Frontal cortex (tissue), 4 donors: ENCODE data around the gene LNPEP. TPM values are rescaled to one million over a fixed set of nuclear protein-coding genes. Genes with fewer than 3 reads are reported as not detected.

Experiments used
- DNase-seq, 2 donors: peaks; one replicate each; pipeline ENCODE4 v3.0.0; 2012; ENCODE audit warnings: low spot score in 2 of 2
- FAIRE-seq: peaks from 2 replicates; lab custom pipeline; 2012; peaks lifted over from hg19 to GRCh38; lab: Jason Lieb, UNC
- total RNA-seq: library from RNA; depleted of rRNA; stranded (reverse); fragments of >200 nt; gene quantifications from one replicate; pipeline ENCODE4 v1.2.3, GENCODE V29; 2014
- donor health status: control.
- donor health status: control.
- donor health status: control.

The LNPEP gene
- total RNA-seq, 1 donor from 2014 or later, result 49.7 TPM

DNA sequence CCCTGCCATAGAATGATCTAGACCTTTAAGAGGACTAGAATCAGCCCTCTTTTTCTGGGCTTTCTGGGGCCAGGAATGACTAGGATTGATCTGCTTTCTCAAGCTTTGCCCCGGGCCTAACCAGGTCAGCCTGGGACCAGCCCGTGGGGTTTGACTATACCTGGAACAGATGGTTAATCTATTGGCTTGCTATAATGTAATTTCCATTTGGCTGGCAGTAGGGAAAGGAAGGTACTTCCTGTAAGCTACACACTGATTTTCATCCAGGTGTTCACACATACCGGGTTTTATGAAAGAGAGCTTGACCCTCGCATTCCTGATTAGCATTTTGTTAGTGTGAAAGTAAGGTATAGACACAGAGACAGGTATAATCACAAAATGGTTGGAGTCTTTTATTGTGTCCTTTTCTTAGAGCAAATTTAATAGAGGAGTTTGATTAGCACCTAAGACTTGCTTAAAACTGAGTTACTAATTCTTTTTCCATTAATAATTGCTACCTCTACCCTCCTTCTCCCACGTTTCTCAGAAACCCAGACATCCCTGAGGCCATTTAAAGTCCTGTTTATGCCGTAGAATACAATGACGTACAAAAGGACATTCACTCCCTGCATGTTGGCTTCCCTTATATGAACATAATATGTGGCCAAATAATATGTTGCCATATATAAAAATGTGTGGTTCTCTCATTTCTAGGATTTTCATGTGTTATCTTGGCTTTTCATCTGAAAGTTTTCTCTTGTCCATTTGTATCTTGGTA is 17.3 kb downstream of the LNPEP start:
- no peak for DNase-seq
- FAIRE-seq, result no peak

DNA sequence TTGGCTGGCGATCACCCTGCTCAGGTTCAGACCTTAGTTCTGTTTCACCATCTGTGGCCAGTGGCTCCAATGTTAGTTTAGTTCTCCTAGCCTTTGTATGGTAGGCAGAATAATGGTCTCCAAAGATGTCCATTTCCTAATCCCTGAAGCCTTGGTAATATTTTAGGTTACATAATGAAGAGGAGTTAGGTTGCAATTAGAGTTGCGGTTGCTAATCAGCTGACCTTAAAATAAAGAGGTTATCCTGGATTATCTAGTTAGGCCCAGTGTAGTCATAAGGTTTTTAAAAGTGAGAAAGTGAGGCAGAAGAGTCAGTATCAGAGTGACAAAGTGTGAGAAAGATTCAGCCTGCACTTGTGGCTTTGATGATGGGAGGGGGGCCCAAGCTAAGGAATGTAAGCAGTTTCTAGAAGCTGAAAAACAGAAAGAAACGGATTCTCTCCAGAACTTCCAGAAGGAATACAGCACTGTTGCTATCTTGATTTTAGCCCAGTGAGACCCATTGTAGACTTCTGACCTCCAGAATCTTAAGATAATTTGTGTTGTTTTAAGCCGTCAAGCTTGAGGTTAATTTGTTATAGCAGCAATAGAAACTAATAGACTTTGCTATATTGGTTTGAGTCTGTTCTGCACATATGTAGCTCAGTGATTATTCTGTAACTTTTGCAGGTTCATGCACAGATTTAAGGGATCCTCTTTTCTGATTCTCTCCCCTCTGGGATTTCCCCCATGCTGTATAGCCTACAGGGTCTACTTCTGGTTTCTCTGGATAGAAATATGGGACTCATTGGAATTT is 21.6 kb downstream of the LNPEP start:
- DNase-seq (no peak), FAIRE-seq (no peak)

DNA sequence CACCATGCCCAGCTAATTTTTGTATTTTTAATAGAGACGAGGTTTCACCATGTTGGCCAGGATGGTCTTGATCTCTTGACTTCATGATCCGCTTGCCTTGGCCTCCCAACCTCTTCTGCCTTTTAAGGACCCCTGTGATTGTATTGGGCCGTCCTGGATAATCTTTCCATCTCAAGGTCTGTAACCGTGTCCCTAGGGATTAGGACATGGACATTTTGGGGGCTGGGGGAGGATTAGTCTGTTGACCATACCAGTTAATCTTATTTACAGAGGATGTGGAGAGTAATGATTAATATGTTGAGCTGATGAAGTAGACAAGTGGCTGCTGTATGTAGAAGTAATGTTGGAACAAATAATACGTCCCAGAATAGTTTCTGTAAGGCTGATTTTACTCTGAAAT is 23.1 kb downstream of the LNPEP start:
- DNase-seq (no peak), FAIRE-seq (no peak)

DNA sequence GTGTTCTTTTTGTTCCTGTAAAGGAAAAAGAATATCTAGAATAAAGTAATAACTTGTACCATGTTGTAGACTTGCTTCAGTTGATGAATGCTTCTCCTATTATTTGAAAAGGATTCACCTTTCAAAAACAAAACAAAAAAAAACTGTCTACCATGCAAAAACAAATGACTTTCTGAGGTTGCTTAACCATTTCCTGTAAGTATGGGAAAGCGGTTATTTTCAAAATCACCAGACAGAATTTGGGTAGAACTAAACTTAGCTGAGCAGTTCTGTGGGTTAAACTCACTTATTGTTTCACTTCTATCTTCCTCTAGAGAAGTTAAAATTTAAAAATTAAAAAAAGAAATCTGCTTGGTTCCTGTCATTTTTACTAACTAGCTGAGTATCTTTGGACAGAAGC is 25.2 kb downstream of the LNPEP start:
- no peak for DNase-seq
- FAIRE-seq, result no peak

DNA sequence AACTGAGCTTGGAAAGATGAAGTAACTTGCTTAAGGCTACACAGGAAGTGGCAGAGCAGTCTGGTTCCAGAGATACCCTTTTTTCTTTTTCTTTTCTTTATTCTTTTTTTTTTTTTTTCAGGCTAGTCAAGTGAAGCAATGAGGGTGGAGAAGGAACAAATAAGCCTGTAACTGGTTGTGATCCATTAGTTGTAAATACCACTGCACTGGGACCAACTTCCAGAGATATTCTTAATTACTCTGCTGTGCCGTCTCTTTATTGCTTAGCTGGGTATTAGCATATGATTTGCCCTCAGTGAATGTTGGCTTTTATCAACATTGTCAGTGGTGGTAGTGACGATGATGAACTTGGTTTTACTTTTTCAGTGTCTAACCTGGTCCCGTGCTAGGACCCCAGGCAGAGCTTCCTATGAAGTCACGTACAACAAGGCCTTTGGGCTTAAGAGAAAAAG is 26.7 kb downstream of the LNPEP start:
- DNase-seq, result no peak
- FAIRE-seq, result no peak

DNA sequence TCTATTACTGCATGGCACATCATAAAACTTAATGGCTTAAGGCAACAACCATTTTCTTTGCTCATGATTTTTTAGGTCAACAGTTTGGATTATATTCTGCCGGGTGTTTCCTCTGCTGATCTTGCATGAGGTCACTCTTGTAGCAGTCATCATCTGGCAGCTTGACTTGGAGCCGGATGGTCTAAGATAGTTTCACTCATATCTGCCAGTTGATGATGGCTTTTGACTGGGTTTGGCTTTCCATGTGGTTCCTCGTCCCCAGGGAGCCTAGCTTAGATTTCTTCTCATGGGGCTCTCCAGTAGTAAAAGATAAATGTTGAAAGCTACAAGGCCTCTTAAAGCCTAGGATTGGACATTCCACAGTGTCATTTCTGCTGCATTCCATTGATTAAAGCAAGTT is 27.4 kb downstream of the LNPEP start:
- DNase-seq, result peak in 1 of 2 donors; percentile 9
- FAIRE-seq, result no peak

DNA sequence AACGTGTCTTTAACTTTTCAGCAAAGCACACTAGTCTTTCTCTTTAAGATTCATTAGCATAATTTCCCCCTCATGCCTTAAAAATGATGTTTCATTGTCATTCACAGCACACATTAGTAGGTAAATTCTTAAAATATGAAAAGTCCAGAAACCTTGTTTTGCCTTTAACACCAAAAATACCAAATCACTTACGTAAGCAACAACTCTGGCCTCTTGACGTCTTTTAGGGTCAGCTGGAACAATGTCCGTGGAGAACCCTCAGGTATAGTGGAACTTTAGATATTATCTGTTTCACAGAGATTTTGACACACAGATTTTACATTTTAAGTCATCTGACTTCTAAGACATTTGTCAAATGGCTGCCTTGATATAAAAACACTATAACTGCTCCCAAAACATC is 30.9 kb downstream of the LNPEP start:
- no peak for FAIRE-seq

DNA sequence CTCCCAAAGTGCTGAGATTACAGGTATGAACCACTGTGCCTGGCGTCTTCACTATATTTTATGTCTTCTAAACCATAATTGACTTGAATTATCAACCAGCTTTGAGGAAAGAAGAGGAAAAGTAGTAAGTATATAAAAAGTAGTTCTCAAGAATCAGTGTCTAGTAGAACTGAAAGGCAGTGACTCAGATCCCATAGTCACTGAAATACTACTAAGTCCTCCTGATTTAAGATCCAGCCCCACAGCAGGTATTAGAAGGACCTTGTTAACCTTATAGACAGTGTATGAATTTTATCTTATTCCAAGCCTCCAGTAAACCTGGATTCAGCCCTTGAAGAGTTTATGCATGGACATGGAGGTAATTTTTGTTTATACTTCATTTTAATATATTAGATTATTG is 31.5 kb downstream of the LNPEP start:
- no peak for FAIRE-seq
- no peak for DNase-seq

More for the DNA sequence above, 30.9 kb downstream of the LNPEP start:
- DNase-seq, result no peak

DNA sequence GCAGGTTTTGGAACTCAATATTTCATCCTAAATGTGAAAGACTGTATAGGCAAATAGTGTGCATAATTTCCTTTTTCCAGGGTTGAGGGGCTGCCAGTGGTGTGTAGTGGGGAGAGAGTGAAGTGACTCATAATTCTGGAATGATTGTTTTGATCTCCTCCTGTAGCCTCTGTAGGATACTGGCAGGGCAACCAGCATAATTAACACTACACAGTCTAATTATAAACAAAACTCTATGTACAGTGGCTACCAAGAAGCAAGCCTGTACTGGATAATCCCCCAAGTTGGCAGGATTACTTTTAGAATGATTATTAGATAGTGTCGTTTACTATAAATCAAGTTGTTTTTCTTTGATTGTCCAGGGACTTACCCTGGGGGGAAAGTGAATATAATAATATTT is 32.2 kb downstream of the LNPEP start:
- FAIRE-seq, result no peak

DNA sequence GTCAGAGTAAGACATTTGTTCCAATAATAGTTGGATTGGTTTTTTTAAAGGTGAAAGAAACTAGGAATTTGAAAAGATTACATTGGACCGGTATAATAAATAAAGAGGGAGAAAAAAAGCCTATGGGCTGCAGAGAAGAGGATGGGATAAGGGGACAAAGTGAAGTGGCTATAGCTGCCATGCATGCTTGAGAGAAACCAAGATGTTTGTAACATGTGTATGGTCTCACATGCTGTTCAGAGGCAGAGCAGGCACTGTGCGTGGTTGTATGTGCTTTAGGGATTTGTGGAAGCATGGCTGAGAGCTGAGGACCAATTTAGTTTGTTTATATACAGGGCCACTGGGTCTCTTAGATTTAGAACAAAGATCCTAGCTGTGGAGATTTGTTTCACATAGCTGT is 32.7 kb downstream of the LNPEP start:
- FAIRE-seq (no peak), DNase-seq (no peak)

More for the DNA sequence above, 32.2 kb downstream of the LNPEP start:
- no peak for DNase-seq

DNA sequence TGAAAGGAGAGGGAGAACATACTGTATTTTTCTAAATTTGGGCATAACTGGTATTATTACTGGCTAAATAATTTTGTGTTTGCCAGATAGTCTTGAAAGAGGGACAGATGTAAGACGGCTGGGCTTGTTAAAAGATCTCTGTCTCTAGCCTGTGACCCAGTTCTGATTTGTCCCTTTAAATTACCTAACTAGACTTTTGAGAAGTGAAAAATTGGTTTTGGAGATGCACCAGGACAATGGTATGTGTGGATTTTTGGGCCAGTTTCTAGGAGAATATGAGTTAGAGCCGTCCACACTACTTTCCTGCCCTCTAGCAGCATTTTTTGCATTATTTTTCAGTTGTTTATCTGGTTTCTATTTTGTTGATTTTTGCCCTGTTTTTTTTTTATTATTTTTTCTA is 33.5 kb downstream of the LNPEP start:
- FAIRE-seq (no peak), DNase-seq (no peak)

DNA sequence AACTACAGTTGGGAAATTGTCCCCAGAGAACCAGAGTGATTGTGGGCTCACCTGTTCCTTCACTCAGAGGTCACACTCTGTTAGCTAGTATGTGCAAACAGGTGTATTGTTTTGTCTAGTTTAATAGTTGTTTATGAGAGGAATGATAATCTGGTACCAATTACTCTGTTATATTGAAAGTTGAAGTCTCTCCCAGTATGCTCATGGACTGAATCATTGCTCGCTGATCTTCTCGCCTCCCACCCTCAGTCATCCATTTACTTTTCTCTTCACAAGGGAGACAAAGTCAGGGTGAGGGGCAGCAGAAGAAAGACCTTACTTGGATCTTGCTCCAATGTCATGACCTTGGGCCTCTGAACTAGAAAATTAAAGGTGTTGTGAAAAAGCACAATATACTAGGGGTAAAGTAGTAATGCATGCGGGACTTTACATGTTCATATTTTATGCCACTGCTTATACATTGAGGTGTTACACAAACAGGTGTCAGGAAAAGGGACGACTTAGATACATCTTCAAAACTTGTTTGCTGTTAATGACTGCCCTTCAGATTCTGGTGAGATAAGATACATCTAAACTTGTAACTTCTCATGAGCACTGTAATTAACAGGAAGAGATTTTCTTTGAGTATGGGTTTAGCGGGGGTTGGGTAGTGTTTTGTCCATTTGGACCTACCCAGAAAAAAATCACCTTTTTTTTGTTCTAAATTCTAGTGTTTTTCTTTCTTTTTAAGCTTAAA is 36.9 kb downstream of the LNPEP start:
- DNase-seq (no peak), FAIRE-seq (no peak)

DNA sequence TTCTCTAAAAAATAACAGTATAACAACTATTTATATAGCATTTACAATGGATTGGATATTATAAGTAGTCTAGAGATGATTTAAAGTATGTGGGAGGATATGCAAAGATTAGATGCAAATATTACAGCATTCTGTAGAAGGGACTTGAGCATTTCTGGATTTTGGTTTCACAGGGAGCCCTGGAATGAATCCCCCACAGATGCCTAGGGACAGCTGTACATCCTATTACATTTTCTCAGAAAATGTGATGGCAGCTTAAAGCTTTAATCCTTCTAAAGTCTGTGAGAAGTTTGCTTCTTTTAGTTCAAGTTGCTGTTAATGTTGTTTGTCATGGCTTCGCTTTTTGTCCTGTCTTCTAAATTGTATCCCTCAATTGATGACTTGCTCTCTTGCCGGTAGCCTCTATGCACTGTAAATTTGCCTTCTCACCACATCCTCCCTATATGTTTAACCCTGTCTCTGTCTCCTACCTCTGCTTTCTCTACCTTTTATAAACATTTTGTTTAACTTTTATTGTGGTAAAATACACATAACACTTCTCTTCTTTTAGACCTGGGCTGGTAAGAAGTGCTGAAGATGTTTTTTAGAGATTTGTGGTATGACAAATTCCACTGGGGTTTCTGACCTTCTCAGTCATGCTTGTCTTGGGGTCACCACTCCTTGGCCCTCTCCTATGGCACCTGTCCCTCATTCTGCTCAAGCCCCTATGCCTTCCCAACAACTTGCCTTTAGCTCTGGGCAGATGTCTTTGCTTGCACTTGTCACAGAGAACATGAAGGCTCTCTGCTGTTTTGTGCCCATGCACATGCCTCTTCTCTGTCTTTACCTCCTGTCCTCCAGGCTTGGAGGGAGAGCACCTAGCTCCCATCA is 37.9 kb downstream of the LNPEP start:
- DNase-seq, result no peak
- FAIRE-seq, result no peak

DNA sequence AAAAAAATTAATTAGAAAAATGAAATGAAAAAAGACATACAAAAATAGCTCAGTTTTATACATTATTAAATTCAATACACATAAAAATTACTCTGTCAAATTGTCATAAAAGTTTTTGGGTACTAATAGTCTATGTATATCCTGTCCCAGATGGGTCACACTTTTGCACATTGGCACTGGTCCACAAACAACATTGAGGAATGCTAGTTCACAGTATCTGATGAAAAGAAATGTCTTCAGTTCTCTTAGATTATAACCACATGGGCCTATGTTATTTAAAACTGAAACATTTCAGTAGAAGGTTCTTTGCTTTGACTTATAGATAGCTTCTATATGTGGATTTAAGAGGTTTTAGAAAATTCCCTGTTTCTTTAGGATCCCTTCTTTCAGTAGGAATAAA is 39.8 kb downstream of the LNPEP start:
- DNase-seq (no peak), FAIRE-seq (no peak)

DNA sequence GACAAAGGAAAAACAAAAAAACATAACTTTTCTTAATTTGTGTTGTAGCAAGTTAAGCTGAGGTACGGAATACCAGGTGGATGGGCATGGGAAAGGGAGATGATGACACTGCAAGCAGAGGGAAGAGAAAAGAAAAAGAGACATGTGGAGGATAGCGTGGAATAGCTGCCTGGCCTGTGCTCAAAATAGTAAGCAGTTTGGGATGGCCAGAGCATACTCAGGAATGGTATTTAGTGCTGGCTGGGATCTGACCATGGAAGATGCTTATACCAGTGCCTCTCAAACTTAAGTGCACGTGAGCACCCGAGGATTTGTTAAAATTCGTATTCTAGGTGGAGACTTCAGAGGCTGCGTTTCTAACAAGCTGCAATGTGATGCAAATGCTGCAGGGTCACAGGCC is 41.3 kb downstream of the LNPEP start:
- DNase-seq (no peak), FAIRE-seq (no peak)

DNA sequence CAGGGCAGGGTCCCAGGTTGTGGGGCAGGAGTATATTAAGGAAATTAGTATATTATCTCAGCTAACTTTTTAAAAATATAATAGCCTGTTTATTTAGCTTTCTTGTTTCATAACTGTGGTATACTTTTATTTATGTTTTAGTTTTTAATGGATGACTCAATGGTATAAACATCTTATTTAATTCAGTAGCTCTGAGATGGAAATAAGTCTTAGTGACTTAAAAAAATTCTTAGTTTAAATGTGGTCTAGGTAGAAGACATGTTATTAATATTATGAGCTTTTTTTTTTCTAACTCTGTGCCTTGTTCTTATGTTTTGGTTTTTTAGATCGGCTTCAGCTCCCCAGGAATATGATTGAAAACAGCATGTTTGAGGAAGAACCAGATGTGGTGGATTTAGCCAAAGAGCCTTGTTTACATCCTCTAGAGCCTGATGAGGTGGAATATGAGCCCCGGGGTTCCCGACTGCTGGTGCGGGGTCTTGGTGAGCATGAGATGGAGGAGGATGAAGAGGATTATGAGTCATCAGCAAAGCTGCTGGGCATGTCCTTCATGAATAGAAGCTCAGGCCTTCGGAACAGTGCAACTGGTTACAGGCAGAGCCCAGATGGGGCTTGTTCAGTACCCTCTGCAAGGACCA is 43.1 kb downstream of the LNPEP start:
- FAIRE-seq (no peak), DNase-seq (no peak)

DNA sequence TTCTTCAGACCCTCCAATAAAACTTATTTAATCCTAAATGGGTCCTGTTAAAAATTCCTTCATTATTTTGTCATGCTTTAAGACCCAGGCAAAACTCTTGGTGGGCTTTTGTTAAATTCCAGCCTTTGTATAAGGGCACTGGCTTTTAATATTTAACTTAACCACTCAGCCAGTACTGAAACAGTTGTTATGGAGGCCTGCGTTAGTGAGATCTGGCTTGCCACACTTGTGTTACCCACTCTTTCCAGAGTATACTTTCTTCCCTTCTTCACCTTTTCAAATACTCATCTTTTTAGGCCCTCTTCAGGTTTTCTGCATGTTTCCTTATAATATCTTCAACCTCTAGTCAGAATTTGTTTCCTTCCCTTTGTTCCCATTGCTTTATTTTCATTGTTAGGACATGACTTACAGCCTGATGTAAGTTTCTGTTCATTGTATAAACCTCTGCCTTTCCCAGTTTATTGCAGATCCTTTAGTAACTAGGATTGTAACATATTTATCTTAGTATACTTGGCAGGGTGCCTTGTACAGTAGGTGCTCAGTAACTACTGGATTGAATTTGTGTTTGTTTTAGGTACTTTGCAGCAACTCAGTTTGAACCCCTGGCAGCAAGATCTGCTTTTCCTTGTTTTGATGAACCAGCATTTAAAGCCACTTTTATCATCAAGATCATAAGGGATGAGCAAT is 48.8 kb downstream of the LNPEP start:
- no peak for DNase-seq
- FAIRE-seq, result no peak

DNA sequence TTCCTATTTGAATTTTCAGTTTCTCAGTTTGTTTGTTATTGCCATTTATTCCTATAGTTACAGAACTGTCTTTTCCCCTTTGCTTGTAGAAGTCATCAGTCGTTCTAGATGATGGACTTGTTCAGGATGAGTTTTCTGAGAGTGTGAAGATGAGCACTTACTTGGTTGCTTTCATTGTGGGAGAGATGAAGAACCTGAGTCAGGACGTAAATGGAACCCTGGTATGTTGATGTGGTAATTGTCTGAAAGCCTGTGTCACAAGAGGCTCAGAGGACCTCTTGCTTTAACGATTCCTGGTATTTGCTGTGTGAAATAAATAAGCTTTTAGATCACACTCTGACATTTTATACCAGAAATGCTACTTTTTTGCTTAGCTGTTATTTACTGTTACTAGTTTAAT is 50.6 kb downstream of the LNPEP start:
- FAIRE-seq (no peak), DNase-seq (no peak)

DNA sequence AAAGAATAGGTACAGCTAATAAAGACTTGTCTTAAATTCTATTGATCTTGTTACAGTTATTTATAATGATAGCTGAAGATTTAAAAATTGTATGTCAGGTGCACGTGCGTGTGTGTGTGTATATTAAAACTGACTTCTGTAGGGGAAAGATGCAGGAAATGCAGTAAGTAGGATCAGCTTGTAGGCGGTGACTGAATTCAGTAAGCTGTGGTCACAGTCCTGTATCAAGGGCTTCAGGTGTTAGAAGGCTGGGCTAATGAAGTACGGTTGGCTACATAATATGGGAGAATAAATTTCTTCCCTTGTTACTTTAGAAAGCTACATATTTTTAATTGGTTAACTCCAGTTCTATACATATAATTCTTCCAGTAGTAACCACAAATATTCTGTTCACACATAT is 54.2 kb downstream of the LNPEP start:
- FAIRE-seq (no peak), DNase-seq (no peak)
